CD14-positive monocyte (primary cell): ENCODE measurements around the gene EMC10. TPM values are rescaled to one million over a fixed set of nuclear protein-coding genes. Genes with fewer than 3 reads are reported as not detected.

Experiments used
- DNase-seq, 3 donors: peaks; one replicate each; pipeline ENCODE4 v3.0.0-alpha.2; 2011 to 2022
- H2AFZ ChIP-seq: 2 replicates; pipeline ENCODE4 v1.6.0; 2012; ENCODE audit warnings: mild to moderate bottlenecking, low read depth, low read length, inconsistent platforms; ENCODE audit not compliant: insufficient read depth, poor library complexity, severe bottlenecking
- H3K27ac ChIP-seq, 2 donors: 1 replicate in 1 of 2; 2 replicates in 1 of 2; pipeline ENCODE4 v1.5.1; 2012 to 2013; ENCODE audit warnings: low read length in 2 of 2, control low read depth in 1 of 2, inconsistent platforms in 1 of 2, low read depth in 1 of 2, mild to moderate bottlenecking in 1 of 2
- H3K27me3 ChIP-seq, 2 donors: one replicate each; pipeline versions ENCODE4 v1.6.0 to v1.6.1; 2011 to 2013; ENCODE audit warnings: low read length in 2 of 2; ENCODE audit not compliant: control insufficient read depth in 2 of 2, insufficient read depth in 2 of 2
- H3K36me3 ChIP-seq, 2 donors: replicated peaks in 1 of 2; 1 replicate in 1 of 2; 2 replicates in 1 of 2; pipeline versions ENCODE4 v1.5.1 to v1.6.1; 2012 to 2013; ENCODE audit warnings: low read length in 2 of 2, control low read depth in 1 of 2, inconsistent platforms in 1 of 2, mild to moderate bottlenecking in 1 of 2; ENCODE audit not compliant: insufficient read depth in 2 of 2, control insufficient read depth in 1 of 2
- H3K4me1 ChIP-seq, 2 donors: 1 replicate in 1 of 2; 2 replicates in 1 of 2; pipeline versions ENCODE4 v1.5.1 to v1.6.1; 2012 to 2013; ENCODE audit warnings: low read length in 2 of 2, control low read depth in 1 of 2, inconsistent platforms in 1 of 2, mild to moderate bottlenecking in 1 of 2, moderate library complexity in 1 of 2; ENCODE audit not compliant: insufficient read depth in 2 of 2, control insufficient read depth in 1 of 2
- H3K4me2 ChIP-seq: replicated peaks from 2 replicates; pipeline ENCODE3; 2012; ENCODE audit warnings: low read length, moderate library complexity, mild to moderate bottlenecking; ENCODE audit not compliant: poor library complexity, severe bottlenecking; ENCODE audit errors: extremely low read depth
- H3K4me3 ChIP-seq, 3 experiments: fragments of 200-600 bp in 1 of 3; sonication (generic) in 1 of 3; replicated peaks in 1 of 3; 1 replicate in 2 of 3; 2 replicates in 1 of 3; pipeline ENCODE4 v1.5.1; 2011 to 2013; ENCODE audit warnings: low read length in 3 of 3, mild to moderate bottlenecking in 3 of 3, control low read depth in 2 of 3, low read depth in 2 of 3, inconsistent platforms in 1 of 3, moderate library complexity in 1 of 3
- H3K79me2 ChIP-seq: 2 replicates; pipeline ENCODE4 v1.6.0; 2012; ENCODE audit warnings: mild to moderate bottlenecking, control low read depth, inconsistent platforms, low read length, moderate library complexity; ENCODE audit not compliant: insufficient read depth
- H3K9ac ChIP-seq: 2 replicates; pipeline ENCODE4 v1.6.0; 2017; ENCODE audit warnings: low read length, mild to moderate bottlenecking; ENCODE audit not compliant: insufficient read depth, poor library complexity, severe bottlenecking
- H3K9me3 ChIP-seq, 2 donors: replicated peaks in 1 of 2; 1 replicate in 1 of 2; 2 replicates in 1 of 2; pipeline versions ENCODE4 v1.5.1 to v1.6.1; 2012 to 2013; ENCODE audit warnings: low read length in 2 of 2, control low read depth in 1 of 2; ENCODE audit not compliant: control insufficient read depth in 1 of 2, insufficient read depth in 1 of 2
- H4K20me1 ChIP-seq: 2 replicates; pipeline ENCODE4 v1.6.0; 2012; ENCODE audit warnings: mild to moderate bottlenecking, low read length, control low read depth, moderate library complexity; ENCODE audit not compliant: insufficient read depth
- H3K27ac Mint-ChIP-seq, 7 donors: one replicate each; pipeline ENCODE4 v1.8.0; 2020; ENCODE audit warnings: mild to moderate bottlenecking in 7 of 7, mixed read lengths in 7 of 7, moderate library complexity in 6 of 7, inconsistent platforms in 2 of 7
- H3K27me3 Mint-ChIP-seq, 3 donors: one replicate each; pipeline ENCODE4 v1.8.0; 2021 to 2022; ENCODE audit warnings: low read depth in 3 of 3, mild to moderate bottlenecking in 3 of 3, mixed read lengths in 3 of 3, moderate library complexity in 3 of 3, inconsistent platforms in 1 of 3
- H3K36me3 Mint-ChIP-seq, 2 donors: one replicate each; pipeline ENCODE4 v1.8.0; 2020; ENCODE audit warnings: mixed read lengths in 2 of 2, inconsistent platforms in 1 of 2, mild to moderate bottlenecking in 1 of 2
- H3K4me1 Mint-ChIP-seq: one replicate; pipeline ENCODE4 v1.8.0; 2020; ENCODE audit warnings: mild to moderate bottlenecking, mixed read lengths
- H3K4me3 Mint-ChIP-seq, 2 donors: one replicate each; pipeline ENCODE4 v1.8.0; 2020; ENCODE audit warnings: mild to moderate bottlenecking in 2 of 2, mixed read lengths in 2 of 2, moderate library complexity in 1 of 2
- H3K9me3 Mint-ChIP-seq, 7 donors: one replicate each; pipeline ENCODE4 v1.8.0; 2020 to 2022; ENCODE audit warnings: mixed read lengths in 7 of 7, mild to moderate bottlenecking in 6 of 7, moderate library complexity in 6 of 7, inconsistent platforms in 2 of 7
- whole genome bisulfite sequencing: methylation state at CpG from one replicate; pipeline ENCODE4 v1.1.5; 2013; ENCODE audit warnings: missing lambda C conversion rate; ENCODE audit not compliant: insufficient coverage; 5-methylcytosine and 5-hydroxymethylcytosine counted together
- intact Hi-C, 2 donors: fragments of 100-400 bp; cut with micrococcal nuclease; formaldehyde crosslinking; loops; one replicate each; pipeline versions ENCODE4 v1.15.0 to v1.15.1; 2023
- polyA plus RNA-seq, 3 donors: library from polyadenylated mRNA; depleted of rRNA in 1 of 3; unstranded in 2 of 3; stranded (reverse) in 1 of 3; fragments of 300-500 nt in 2 of 3; fragments of >200 nt in 1 of 3; fragmentation: Illumina TruSeq in 2 of 3; gene quantifications; 1 replicate in 2 of 3; 2 replicates in 1 of 3; pipeline ENCODE4 v1.2.3, GENCODE V29; 2012 to 2021
- TF ChIP-seq, protein P1 (sequence below): fragments of 200-600 bp; IDR thresholded peaks from one replicate; pipeline ENCODE4 v1.8.0; 2022; ENCODE audit warnings: antibody characterized with exemption, mild to moderate bottlenecking

The EMC10 gene
- polyA plus RNA-seq, 3 donors = 8.5 to 50.4 (median 9.3) TPM

DNA sequence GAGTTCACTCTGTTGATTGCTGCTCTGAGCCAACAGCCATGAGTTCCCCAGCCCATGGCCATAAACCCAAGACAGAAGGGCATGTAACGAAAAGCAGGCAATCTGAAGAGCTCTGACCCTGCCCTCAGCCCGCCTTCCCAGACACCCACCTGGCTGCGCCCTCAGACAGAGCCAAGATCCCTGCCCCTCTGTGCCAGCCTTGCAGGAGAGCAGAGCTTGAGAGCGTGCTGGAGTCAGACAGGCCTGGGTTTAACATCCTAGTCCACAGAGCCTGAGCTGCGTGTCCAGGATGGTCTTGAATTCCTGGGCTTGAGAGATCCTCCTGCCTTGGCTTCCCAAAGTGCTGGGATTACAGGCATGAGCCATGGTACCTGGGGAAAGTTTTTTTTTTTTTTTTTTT lies 19.0 kb upstream of the EMC10 start:
- no peaks in the 10 kb centered on the region for H4K20me1 ChIP-seq
- no peaks in the 10 kb centered on the region for H3K36me3 ChIP-seq
- H3K79me2 ChIP-seq = no peaks in the 10 kb centered on the region
- intact Hi-C loops = no loop called here
- 89% methylated on average over 5 of the region's 5 CpGs for WGBS
- Mint-ChIP-seq H3K9me3 (peaks cover 0 to 4% (median 0%) of the 10 kb centered on the region in 7 donors), H3K4me3 (no peak overlapping the region), H3K27ac (no peak overlapping the region), H3K36me3 (no peaks in the 10 kb centered on the region), H3K4me1 (peaks cover 5% of the 10 kb centered on the region), H3K27me3 (peaks cover 20 to 47% (median 24%) of the 10 kb centered on the region in 3 donors)
- H3K4me2 ChIP-seq = no peak overlapping the region
- no peak for DNase-seq
- no peaks in the 10 kb centered on the region for H3K4me1 ChIP-seq
- H3K27me3 ChIP-seq = peaks cover 0 to 7% of the 10 kb centered on the region in 2 donors
- H3K27ac ChIP-seq = no peak overlapping the region
- no peaks in the 10 kb centered on the region for H3K9me3 ChIP-seq
- TF ChIP-seq, protein P1, sequence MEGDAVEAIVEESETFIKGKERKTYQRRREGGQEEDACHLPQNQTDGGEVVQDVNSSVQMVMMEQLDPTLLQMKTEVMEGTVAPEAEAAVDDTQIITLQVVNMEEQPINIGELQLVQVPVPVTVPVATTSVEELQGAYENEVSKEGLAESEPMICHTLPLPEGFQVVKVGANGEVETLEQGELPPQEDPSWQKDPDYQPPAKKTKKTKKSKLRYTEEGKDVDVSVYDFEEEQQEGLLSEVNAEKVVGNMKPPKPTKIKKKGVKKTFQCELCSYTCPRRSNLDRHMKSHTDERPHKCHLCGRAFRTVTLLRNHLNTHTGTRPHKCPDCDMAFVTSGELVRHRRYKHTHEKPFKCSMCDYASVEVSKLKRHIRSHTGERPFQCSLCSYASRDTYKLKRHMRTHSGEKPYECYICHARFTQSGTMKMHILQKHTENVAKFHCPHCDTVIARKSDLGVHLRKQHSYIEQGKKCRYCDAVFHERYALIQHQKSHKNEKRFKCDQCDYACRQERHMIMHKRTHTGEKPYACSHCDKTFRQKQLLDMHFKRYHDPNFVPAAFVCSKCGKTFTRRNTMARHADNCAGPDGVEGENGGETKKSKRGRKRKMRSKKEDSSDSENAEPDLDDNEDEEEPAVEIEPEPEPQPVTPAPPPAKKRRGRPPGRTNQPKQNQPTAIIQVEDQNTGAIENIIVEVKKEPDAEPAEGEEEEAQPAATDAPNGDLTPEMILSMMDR = no peak
- H3K4me3 ChIP-seq = no peak overlapping the region
- H2AFZ ChIP-seq = no peak overlapping the region
- no peak overlapping the region for H3K9ac ChIP-seq

GRCh38 chr19:50458396-50459066 lies 17.8 kb upstream of the EMC10 start:
- no peak overlapping the region for H3K27ac Mint-ChIP-seq
- Histone ChIP-seq H3K9me3 (no peaks in the 10 kb centered on the region), H3K9ac (no peak overlapping the region), H3K4me2 (no peak overlapping the region), H2AFZ (no peak overlapping the region), H3K27me3 (peaks cover 0 to 7% of the 10 kb centered on the region in 2 donors), H3K27ac (no peak overlapping the region), H3K36me3 (no peaks in the 10 kb centered on the region), H4K20me1 (no peaks in the 10 kb centered on the region), H3K4me3 (no peak overlapping the region), H3K4me1 (no peaks in the 10 kb centered on the region), H3K79me2 (no peaks in the 10 kb centered on the region)
- H3K27me3 Mint-ChIP-seq = peaks cover 19 to 47% (median 25%) of the 10 kb centered on the region in 3 donors
- no peaks in the 10 kb centered on the region for H3K36me3 Mint-ChIP-seq
- H3K9me3 Mint-ChIP-seq = peaks cover 0 to 4% (median 0%) of the 10 kb centered on the region in 7 donors
- 45% methylated on average over 48 of the region's 50 CpGs for WGBS
- no peak overlapping the region for H3K4me3 Mint-ChIP-seq
- TF ChIP-seq, protein P1 = no peak
- intact Hi-C loops = no loop called here
- no peak for DNase-seq
- peaks cover 5% of the 10 kb centered on the region for H3K4me1 Mint-ChIP-seq
